Measurements from ENCODE around the gene DDX31. TPM values are rescaled to one million over a fixed set of nuclear protein-coding genes. Genes with fewer than 3 reads are reported as not detected.

DDX31 gene
- total RNA-seq, 1 experiment from 2014 or later: 26.2 TPM

DNA sequence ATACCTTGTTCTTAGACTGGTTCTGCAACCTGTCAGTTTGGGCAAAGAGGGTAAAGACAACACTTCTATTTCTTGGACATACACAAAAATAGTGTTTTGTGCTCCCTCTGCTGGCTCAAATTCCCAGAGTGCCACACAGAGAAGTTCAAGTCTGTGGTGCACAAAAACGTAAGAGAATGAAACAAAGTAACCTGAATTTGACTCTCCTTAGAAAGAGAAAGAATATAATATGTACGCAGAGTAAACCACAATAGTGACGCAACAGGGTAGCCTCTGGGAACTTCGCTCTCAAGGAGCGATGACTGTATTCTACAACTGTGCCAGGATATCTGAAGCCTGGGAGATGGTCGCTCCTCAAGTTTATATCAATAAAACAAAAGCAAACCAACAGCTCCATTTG lies 18.5 kb downstream of the DDX31 start (continued):
- TF ChIP-seq NFYB (CRISPR knock-in tag; conservative IDR thresholded peaks at IDR 0.05; ENCODE audit: low read depth): no peak
- TF ChIP-seq, protein P1, sequence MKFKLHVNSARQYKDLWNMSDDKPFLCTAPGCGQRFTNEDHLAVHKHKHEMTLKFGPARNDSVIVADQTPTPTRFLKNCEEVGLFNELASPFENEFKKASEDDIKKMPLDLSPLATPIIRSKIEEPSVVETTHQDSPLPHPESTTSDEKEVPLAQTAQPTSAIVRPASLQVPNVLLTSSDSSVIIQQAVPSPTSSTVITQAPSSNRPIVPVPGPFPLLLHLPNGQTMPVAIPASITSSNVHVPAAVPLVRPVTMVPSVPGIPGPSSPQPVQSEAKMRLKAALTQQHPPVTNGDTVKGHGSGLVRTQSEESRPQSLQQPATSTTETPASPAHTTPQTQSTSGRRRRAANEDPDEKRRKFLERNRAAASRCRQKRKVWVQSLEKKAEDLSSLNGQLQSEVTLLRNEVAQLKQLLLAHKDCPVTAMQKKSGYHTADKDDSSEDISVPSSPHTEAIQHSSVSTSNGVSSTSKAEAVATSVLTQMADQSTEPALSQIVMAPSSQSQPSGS (CRISPR knock-in tag; IDR thresholded peaks at IDR 0.05; ENCODE audit: borderline replicate concordance, low read depth): no peak
- no peak for TF ChIP-seq ZNF317 (CRISPR knock-in tag; IDR thresholded peaks at IDR 0.05; ENCODE audit: borderline replicate concordance, low read depth)
- TF ChIP-seq, protein P2, sequence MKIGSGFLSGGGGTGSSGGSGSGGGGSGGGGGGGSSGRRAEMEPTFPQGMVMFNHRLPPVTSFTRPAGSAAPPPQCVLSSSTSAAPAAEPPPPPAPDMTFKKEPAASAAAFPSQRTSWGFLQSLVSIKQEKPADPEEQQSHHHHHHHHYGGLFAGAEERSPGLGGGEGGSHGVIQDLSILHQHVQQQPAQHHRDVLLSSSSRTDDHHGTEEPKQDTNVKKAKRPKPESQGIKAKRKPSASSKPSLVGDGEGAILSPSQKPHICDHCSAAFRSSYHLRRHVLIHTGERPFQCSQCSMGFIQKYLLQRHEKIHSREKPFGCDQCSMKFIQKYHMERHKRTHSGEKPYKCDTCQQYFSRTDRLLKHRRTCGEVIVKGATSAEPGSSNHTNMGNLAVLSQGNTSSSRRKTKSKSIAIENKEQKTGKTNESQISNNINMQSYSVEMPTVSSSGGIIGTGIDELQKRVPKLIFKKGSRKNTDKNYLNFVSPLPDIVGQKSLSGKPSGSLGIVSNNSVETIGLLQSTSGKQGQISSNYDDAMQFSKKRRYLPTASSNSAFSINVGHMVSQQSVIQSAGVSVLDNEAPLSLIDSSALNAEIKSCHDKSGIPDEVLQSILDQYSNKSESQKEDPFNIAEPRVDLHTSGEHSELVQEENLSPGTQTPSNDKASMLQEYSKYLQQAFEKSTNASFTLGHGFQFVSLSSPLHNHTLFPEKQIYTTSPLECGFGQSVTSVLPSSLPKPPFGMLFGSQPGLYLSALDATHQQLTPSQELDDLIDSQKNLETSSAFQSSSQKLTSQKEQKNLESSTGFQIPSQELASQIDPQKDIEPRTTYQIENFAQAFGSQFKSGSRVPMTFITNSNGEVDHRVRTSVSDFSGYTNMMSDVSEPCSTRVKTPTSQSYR (CRISPR knock-in tag; IDR thresholded peaks at IDR 0.05): no peak
- TF ChIP-seq ATF1 (CRISPR knock-in tag; IDR thresholded peaks at IDR 0.05): no peak
- no peak for TF ChIP-seq ZNF121 (CRISPR knock-in tag; IDR thresholded peaks at IDR 0.05)
- no peak for TF ChIP-seq ZNF396 (CRISPR knock-in tag; IDR thresholded peaks at IDR 0.05; ENCODE audit: borderline replicate concordance)
- no peak for TF ChIP-seq ZNF219 (CRISPR knock-in tag; IDR thresholded peaks at IDR 0.05; ENCODE audit: borderline replicate concordance)
- TF ChIP-seq USF1 (CRISPR knock-in tag; IDR thresholded peaks at IDR 0.05): no peak
- no peak for TF ChIP-seq GTF2I (CRISPR knock-in tag; conservative IDR thresholded peaks at IDR 0.05)
- no peak for TF ChIP-seq JAZF1 (CRISPR knock-in tag; IDR thresholded peaks at IDR 0.05)
- no peak for TF ChIP-seq MAX (CRISPR knock-in tag; IDR thresholded peaks at IDR 0.05)
- no peak for TF ChIP-seq NR3C1 (CRISPR knock-in tag; conservative IDR thresholded peaks at IDR 0.05; ENCODE audit: low read depth)

GRCh38 chr9:132648685-132649084 lies 21.1 kb downstream of the DDX31 start:
- ATAC-seq: no peak
- Mint-ChIP-seq H3K4me3 (no peak overlapping the region), H3K36me3 (peaks cover 56% of the 10 kb centered on the region), H3K27me3 (ENCODE audit: low read depth) (no peaks in the 10 kb centered on the region), H3K4me1 (no peaks in the 10 kb centered on the region), H3K9me3 (no peaks in the 10 kb centered on the region), H3K27ac (no peak overlapping the region)
- ChIA-PET POLR2A (no interaction called here), CTCF (interaction anchor here (0.7 kb wide), 1 partner anchor 102 kb away, joined by 3 read pairs; no protein-coding TSS in a partner anchor)
- DNase-seq (ENCODE audit: low spot score): no peak
- TF ChIP-seq TEAD4 (CRISPR knock-in tag; IDR thresholded peaks at IDR 0.05) (no peak), TEAD1 (CRISPR knock-in tag; IDR thresholded peaks at IDR 0.05) (no peak)

- POLR2A ChIA-PET: no interaction called here
- Mint-ChIP-seq H3K4me3 (no peak overlapping the region), H3K4me1 (no peaks in the 10 kb centered on the region), H3K9me3 (no peaks in the 10 kb centered on the region), H3K36me3 (peaks cover 60% of the 10 kb centered on the region), H3K27ac (no peak overlapping the region), H3K27me3 (ENCODE audit: low read depth) (no peaks in the 10 kb centered on the region)
- CTCF ChIA-PET: no interaction called here
- no peak for ATAC-seq
- DNase-seq (ENCODE audit: low spot score): no peak
- TF ChIP-seq E2F4 (CRISPR knock-in tag; IDR thresholded peaks at IDR 0.05; ENCODE audit: borderline replicate concordance, low read depth) (no peak), MXD4 (CRISPR knock-in tag; IDR thresholded peaks at IDR 0.05; ENCODE audit: borderline replicate concordance) (no peak), RELA (CRISPR knock-in tag; IDR thresholded peaks at IDR 0.05; ENCODE audit: borderline replicate concordance) (no peak), FOXP1 (CRISPR knock-in tag; IDR thresholded peaks at IDR 0.05; ENCODE audit: borderline replicate concordance) (no peak), USF1 (CRISPR knock-in tag; IDR thresholded peaks at IDR 0.05) (no peak), ZNF425 (CRISPR knock-in tag; conservative IDR thresholded peaks at IDR 0.05) (no peak)
- TF ChIP-seq, protein P3, sequence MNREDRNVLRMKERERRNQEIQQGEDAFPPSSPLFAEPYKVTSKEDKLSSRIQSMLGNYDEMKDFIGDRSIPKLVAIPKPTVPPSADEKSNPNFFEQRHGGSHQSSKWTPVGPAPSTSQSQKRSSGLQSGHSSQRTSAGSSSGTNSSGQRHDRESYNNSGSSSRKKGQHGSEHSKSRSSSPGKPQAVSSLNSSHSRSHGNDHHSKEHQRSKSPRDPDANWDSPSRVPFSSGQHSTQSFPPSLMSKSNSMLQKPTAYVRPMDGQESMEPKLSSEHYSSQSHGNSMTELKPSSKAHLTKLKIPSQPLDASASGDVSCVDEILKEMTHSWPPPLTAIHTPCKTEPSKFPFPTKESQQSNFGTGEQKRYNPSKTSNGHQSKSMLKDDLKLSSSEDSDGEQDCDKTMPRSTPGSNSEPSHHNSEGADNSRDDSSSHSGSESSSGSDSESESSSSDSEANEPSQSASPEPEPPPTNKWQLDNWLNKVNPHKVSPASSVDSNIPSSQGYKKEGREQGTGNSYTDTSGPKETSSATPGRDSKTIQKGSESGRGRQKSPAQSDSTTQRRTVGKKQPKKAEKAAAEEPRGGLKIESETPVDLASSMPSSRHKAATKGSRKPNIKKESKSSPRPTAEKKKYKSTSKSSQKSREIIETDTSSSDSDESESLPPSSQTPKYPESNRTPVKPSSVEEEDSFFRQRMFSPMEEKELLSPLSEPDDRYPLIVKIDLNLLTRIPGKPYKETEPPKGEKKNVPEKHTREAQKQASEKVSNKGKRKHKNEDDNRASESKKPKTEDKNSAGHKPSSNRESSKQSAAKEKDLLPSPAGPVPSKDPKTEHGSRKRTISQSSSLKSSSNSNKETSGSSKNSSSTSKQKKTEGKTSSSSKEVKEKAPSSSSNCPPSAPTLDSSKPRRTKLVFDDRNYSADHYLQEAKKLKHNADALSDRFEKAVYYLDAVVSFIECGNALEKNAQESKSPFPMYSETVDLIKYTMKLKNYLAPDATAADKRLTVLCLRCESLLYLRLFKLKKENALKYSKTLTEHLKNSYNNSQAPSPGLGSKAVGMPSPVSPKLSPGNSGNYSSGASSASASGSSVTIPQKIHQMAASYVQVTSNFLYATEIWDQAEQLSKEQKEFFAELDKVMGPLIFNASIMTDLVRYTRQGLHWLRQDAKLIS (CRISPR knock-in tag; IDR thresholded peaks at IDR 0.05; ENCODE audit: borderline replicate concordance): no peak
These were observed 21.5 kb downstream of the DDX31 start for GRCh38 chr9:132648283-132648682.

Data from WTC11 (cell line).